Stimulated activated CD4-positive, alpha-beta T cell treated with anti-CD3 and anti-CD28 coated beads, Interleukin-2, amount 100 ng/mL, for 48 hours (primary cell): Measurements from ENCODE around the gene PLET1.
"Not testable (repeated sequence)": the region's sequence is repeated elsewhere in the genome, so short reads cannot be mapped to it uniquely, and the experiment has no call there.

Experiments
- DNase-seq, 2 donors: peaks; one replicate each; pipeline ENCODE4 v3.0.0-alpha.2; 2020

Gene PLET1

GRCh38 chr11:112206071-112206470, 54.6 kb downstream of the PLET1 start:
- DNase-seq, result no peak

- DNase-seq, result no peak
Measured at GRCh38 chr11:112200252-112200651, 60.4 kb downstream of the PLET1 start.

- not testable (repeated sequence) for DNase-seq
Measured at GRCh38 chr11:112199101-112199500, 61.6 kb downstream of the PLET1 start.
